ENCODE measurements around the gene NINJ2.
"Not testable (repeated sequence)": the region's sequence is repeated elsewhere in the genome, so short reads cannot be mapped to it uniquely, and the experiment has no call there.

NINJ2 gene

DNA sequence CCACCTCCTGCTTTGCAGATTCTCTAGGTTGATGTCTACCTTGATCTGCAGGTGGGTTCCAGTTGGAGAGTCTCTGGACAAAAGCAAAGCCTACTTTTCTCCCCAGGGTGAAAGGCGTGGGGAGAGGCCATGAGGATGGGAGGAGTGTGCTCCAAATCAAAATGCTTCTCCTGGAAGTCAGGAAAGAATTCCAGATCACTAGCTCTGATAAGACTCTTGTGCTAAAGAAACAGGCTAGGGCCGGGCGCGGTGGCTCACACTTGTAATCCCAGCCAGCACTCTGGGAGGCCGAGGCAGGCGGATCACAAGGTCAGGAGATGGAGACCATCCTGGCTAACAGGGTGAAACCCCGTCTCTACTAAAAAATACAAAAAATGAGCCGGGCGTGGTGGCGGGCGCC lies 21.9 kb downstream of the NINJ2 start:
- not testable (repeated sequence) for DNase-seq (ENCODE audit: low read depth)

GRCh38 chr12:640773-641172 lies 22.5 kb downstream of the NINJ2 start:
- no peak for DNase-seq (ENCODE audit: low read depth)

DNA sequence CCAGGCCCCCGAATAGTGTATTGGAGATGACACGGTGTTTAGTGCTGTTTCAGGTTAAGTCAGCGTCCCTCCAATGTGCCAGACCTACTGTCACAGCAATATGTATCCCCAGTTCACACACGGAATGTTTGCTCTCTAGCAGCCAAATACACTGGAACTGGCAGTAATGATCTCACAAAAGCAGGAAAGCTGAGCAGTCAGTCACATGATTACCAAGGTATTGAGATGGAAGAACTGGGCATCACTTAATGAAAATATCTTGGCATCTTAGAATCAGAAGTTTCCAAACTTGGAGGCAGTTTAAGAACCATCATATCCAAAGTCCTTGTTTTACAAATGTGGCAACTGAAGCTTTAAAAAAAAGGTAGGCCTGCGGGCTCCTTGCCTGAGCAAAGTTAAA lies 23.3 kb downstream of the NINJ2 start:
- no peak for DNase-seq (ENCODE audit: low read depth)

GRCh38 chr12:639566-639965 lies 23.7 kb downstream of the NINJ2 start:
- DNase-seq (ENCODE audit: low read depth), result no peak

DNA sequence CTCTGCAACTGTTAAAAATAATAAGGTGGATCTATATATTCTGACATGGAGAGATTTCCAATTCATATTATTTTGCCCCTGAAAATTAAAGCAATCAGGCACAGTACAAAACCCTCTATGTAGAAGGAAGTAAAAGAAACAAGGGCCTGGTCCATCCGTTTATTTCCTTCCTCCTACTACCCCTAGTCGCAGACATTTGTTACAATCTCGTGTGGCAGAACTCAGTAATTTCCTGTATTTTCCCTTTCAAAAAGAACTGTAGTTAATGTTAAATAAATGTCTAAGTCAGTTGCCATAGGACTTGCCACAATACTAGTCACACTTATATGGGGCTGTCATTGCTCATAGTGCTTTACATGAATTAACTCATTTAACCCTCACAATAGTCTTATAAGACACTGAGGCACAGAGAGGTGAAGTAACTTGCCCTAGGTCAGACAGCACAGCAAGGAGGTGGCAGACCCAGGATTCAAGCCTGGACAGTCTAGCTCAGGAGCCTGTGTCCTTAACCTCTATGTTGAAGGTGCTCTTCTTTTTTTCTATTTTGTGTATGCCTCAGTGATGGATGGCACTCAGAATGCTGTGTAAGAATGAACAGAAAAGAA lies 24.2 kb downstream of the NINJ2 start:
- DNase-seq (ENCODE audit: low read depth), result no peak

DNA sequence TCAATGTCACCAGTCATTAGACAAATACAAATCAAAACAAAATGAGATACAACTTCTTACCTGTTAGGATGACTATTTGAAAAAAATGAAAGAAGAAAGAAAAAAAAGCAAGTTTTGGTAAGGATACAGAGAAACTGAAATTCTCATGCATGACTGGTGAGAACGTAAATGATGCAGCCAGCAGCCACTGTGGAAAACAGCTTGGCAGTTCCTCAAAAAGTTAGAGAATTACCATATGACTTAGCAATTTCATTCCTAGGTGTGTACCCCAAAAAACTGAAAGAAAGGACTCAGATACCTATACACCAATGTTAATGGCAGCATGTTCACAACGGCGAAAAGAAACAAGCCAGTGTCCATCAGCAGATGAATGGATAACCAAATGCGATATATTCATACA lies 26.6 kb downstream of the NINJ2 start:
- DNase-seq (ENCODE audit: low read depth), result no peak

DNA sequence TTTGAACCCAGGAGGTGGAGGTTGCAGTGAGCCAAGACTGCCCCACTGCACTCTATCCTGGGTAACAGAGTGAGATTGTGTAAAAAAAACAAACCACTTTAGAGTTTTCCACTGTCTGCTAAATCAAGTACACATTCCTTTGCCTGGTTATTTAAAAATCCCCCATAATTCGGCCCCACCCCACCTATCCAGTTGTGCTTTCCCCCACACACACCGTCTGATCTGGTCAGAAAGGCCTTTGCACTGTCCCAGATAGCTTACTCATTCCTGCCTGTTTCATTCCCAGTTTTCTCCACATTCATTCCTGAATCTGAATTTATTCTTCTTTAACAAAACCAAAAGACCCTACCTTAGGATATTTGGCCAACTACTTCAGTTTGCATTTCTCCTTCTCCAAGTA lies 29.5 kb downstream of the NINJ2 start:
- no peak for DNase-seq (ENCODE audit: low read depth)

DNA sequence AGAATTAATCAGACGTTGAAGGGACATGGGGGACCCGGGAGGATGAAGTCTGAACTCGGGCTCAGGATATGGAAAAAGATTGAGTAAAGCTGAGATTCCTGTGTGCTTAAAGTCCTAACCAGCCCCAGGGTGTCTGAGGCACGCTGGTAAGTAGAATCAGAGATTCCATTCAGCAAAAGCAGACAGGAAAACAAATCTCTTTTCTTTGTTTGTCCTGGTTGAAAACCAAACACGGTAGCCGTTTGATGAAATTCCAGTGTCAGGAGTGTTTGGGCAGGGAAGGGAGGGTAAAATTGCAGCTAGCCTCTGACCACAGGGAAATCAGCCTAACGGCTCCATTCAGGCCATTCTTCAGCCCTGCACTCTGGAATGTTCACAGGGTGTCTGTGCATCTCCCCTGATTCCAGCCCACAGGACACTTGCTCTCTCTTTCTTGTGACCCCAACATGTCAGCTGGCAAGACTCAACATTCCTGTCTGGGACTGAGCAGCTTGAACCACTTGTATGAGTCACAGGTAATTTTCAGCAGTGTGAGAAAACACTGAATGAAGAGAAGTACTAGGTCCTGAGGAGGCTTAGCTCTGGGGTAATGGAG lies 31.0 kb downstream of the NINJ2 start:
- DNase-seq (ENCODE audit: low read depth), result no peak

- DNase-seq (ENCODE audit: low read depth), result no peak
Observed at GRCh38 chr12:630656-631632, 32.3 kb downstream of the NINJ2 start.

DNA sequence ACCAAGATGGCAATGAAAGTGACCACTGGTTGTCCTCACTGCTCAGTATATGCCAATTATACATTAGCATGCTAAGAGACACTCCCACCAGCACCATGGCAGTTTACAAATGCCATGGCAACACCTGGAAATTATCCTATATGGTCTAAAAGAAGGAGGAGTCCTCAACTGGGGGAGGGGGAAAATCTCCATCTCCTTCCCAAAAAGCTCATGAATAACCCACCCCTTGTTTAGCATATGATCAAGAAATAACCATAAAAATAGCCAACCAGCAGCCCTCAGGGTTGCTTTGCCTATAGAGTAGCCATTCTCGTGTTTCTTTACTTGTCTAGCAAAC lies 34.5 kb downstream of the NINJ2 start:
- not testable (repeated sequence) for DNase-seq (ENCODE audit: low read depth)

DNA sequence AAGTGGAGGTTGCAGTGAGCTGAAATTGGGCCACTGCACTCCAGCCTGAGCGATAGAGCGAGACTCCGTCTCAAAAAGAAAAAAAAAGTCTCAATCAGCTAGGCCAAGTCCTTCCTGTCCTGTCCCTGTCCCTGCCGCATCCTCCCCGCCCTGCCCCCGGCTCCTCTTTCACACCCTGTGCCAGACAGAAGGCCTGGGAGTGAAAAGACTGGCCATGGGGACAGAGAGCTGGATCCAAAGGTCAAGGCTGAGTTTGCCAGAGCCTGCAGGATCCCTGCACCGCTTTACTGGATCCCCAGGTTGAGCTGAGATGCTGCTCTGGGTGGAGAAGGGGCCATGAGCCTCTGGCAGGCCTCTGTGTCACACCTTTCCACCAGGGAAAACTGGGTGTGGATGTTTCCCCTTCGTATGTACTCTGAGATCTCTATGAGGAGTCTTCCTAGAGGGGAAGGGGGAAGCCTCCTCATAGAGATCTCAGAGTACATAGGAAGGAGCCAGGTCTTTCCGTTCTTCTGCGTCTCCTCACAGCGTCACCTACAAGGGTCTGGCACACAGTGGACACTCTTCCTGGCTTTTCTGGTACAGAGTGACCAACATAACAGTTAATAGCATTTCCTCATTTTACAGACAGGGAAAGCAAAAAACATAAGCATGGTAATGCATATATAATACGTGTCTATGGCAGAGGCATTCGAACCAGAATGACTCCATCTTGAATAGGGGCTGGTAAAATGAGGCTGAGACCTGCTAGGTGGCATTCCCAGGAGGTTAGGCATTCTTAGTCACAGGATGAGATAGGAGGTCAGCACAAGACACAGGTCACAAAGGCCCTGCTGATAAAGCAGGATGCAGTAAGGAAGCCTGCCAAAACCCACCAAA lies 35.1 kb downstream of the NINJ2 start:
- no peak for DNase-seq (ENCODE audit: low read depth)

- no peak for DNase-seq (ENCODE audit: low read depth)
Observed at GRCh38 chr12:627285-627684, 36.0 kb downstream of the NINJ2 start.

DNA sequence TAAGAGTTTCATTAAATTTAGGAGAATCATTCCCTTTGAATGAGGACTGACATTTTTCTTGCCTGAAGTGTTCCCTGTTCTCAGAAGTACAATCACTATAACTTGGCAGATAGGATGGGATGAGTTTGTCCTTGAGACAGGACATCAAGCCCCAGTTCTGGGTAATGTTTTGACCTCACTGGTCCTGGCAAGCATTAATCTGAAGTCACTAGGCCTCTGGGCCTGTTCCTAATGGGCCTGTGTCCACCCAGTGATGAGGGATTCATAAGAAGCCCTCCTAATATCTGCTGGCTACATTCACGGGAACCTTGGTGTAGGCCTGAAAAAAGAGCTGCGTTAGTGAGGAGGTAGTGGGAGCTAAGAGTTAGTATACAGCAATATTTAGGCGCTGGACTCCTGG lies 37.2 kb downstream of the NINJ2 start:
- DNase-seq (ENCODE audit: low read depth), result no peak

DNA sequence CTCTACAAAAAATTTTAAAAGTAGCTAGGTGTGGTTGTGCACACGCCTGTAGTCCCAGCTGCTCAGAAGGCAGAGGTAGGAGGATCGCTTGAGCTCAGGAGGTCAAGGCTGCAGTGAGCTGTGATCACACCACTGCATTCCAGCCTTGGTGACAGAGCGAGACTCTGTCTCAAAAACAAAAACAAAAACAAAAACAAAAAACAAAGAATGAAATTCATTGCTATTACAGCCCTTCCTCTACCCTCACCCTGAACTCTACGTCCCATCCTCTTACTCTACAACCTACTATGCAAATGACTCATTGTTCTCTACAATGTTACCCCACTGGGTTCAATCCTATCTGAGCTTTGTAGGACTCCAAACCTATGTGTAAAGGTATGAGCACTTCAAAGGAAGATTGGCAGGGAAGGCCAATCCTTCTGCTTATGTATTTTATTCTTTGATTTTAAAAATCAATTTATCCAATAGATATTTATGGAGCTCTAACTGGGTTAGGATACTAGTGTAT lies 39.3 kb downstream of the NINJ2 start:
- DNase-seq (ENCODE audit: low read depth), result no peak

- DNase-seq (ENCODE audit: low read depth), result no peak
Observed at GRCh38 chr12:623172-623864, 39.9 kb downstream of the NINJ2 start.

DNA sequence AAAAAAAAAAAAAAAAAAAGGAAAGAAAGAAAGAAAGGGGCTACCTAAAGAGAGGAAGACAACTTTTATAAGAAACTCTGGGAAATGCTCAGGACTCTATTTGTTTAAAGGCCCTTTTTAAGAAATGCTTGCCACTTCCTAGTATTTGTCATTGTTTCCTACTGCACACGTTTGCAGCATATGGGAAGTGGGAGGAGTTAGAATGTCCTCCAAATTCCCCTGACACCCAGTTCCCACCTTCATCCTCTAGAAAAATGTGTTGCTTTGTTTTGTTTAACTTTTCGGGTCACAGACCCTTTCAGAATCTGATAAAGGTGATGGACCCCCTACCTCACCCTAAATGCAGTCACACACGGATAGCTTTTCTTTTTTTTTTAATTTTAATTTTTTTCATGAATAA lies 40.8 kb downstream of the NINJ2 start:
- no peak for DNase-seq (ENCODE audit: low read depth)

DNA sequence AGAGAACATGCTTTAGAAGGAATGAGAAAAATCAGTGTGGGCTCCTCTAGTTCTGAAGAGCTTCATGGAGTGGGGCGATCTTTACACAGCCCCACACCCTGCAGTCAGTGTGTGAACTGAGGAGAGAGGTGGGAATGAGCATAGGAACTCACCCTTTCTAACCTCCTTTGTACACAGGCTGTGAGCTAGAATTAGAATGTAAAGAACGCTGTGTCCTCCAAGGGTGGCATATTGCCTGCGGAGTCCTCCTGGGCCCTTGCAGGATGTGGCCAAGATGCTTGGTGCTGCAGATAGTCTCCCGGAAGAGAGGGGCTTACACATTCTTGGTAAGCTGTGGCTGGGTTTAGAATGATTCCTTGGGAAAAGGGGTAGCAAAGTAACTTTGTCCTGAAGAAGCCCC lies 43.9 kb downstream of the NINJ2 start:
- DNase-seq (ENCODE audit: low read depth), result no peak

DNA sequence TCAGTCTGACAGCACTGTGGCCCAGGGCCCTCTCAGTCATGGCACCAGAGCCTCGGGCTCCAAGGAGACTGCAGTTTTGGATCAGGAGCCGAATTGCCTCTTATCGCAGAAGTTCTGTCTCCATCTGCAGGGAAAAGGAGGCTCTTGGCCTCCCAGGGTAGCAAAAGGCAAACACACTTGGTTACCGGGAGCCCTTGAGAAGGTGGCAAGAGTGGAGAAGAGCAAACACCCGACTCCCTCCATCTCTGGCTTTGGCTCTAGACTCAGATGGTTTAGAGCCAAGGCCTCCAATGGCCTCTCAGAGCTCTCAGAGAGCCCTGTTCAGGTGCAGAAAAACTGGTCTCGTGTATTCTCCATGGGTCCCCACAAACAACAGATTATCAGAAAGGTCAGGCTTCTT lies 44.6 kb downstream of the NINJ2 start:
- no peak for DNase-seq (ENCODE audit: low read depth)

DNA sequence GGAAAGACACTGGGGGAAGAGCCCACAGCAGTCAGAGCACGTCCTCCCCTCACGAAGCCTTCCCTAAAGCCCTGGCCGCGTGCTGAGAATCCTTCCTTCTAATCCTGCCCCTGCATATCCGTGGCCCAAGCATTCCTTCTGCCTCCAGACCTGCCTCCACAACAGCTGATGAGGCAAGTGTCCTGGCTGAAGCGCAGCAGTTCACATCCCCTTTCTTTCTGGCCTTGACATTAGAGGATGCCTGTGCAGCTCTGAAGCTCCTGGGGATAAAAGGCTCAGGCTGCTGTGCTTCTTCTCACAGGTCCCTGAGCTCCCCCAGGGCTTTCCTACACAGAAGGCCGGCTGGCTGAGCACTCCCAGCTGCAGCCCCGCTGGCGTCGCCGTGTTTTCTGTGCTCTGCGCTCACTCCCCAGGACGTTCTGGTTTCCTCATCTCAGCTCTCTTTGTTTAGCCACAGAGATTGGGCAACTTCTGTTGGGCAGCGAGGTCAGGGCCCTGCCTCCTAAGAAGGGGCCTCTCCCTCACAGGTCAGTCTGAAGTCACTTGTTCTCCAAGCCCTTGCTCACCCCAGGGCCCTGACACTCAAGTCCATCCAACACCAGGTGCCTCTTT lies 45.8 kb downstream of the NINJ2 start:
- DNase-seq (ENCODE audit: low read depth), result no peak

GRCh38 chr12:615620-616019 lies 47.6 kb downstream of the NINJ2 start:
- no peak for DNase-seq (ENCODE audit: low read depth)

- DNase-seq (ENCODE audit: low read depth), result no peak
Observed at GRCh38 chr12:614411-614970, 48.8 kb downstream of the NINJ2 start.
